Right atrium auricular region (tissue), 2 donors: Measurements from ENCODE around the gene SCN1B. TPM values are rescaled to one million over a fixed set of nuclear protein-coding genes. Genes with fewer than 3 reads are reported as not detected.
A peak's percentile ranks its signal among the peaks of the same experiment; 100 is the strongest.
"Not testable (repeated sequence)": the region's sequence is repeated elsewhere in the genome, so short reads cannot be mapped to it uniquely, and the experiment has no call there.

Source experiments
- DNase-seq: peaks from one replicate; pipeline ENCODE4 v3.0.0-alpha.2; 2019; ENCODE audit warnings: low spot score
- H3K27ac ChIP-seq, 2 donors: fragments of 200-600 bp; sonication (generic); 1 replicate in 1 of 2; 2 replicates in 1 of 2; pipeline ENCODE4 v1.5.1; 2016 to 2019
- H3K27me3 ChIP-seq, 2 donors: fragments of 200-600 bp; sonication (generic); one replicate each; pipeline versions ENCODE4 v1.5.1 to v1.6.0; 2017 to 2019
- H3K36me3 ChIP-seq: fragments of 200-600 bp; sonication (generic); one replicate; pipeline ENCODE4 v1.5.1; 2016
- H3K4me1 ChIP-seq, 2 donors: fragments of 200-600 bp; sonication (generic); one replicate each; pipeline versions ENCODE4 v1.5.1 to v1.6.0; 2017 to 2019
- H3K4me3 ChIP-seq, 2 donors: fragments of 200-600 bp; sonication (generic); 1 replicate in 1 of 2; 2 replicates in 1 of 2; pipeline ENCODE4 v1.5.1; 2017 to 2019; ENCODE audit warnings: mild to moderate bottlenecking in 1 of 2, moderate library complexity in 1 of 2
- H3K9me3 ChIP-seq, 2 donors: fragments of 200-600 bp; sonication (generic); one replicate each; pipeline ENCODE4 v1.5.1; 2019
- total RNA-seq, 2 donors: library from RNA; depleted of rRNA; stranded (reverse); fragments of >200 nt; gene quantifications; one replicate each; pipeline ENCODE4 v1.1.0, GENCODE V29; 2016
- TF ChIP-seq, protein P1 (sequence below), 2 donors: fragments of 200-600 bp; sonication (generic); IDR thresholded peaks; one replicate each; pipeline ENCODE4 v1.5.1; 2019; ENCODE audit warnings: antibody characterized with exemption in 2 of 2

SCN1B gene
- total RNA-seq, 2 donors from 2014 or later = 57.3 to 119 TPM

DNA sequence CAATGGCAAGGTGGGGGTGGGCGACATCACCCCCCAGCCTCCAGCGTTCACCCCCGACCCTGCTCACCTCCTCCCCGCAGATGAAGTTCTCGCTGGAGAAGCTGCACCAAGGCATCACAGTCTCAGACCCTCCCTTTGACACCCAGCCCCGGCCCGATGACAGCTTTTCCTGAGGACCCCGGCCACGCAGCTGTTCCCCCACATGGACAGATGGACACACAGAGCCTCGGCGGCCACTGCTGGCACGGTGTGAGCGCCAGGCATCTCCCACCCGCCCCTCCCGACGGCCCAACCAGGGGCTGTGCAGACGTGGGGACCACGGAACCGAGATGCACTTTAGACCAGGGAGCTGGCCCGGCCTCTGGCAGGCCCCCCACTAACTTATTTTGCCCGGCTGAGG is 4.3 kb upstream of the SCN1B start:
- DNase-seq = no peak
- H3K27ac ChIP-seq = no peak overlapping the region
- H3K4me3 ChIP-seq = no peak overlapping the region
- H3K9me3 ChIP-seq = no peaks in the 10 kb centered on the region
- peaks cover 0 to 7% of the 10 kb centered on the region in 2 donors for H3K4me1 ChIP-seq
- no peaks in the 10 kb centered on the region for H3K27me3 ChIP-seq
- TF ChIP-seq, protein P1, sequence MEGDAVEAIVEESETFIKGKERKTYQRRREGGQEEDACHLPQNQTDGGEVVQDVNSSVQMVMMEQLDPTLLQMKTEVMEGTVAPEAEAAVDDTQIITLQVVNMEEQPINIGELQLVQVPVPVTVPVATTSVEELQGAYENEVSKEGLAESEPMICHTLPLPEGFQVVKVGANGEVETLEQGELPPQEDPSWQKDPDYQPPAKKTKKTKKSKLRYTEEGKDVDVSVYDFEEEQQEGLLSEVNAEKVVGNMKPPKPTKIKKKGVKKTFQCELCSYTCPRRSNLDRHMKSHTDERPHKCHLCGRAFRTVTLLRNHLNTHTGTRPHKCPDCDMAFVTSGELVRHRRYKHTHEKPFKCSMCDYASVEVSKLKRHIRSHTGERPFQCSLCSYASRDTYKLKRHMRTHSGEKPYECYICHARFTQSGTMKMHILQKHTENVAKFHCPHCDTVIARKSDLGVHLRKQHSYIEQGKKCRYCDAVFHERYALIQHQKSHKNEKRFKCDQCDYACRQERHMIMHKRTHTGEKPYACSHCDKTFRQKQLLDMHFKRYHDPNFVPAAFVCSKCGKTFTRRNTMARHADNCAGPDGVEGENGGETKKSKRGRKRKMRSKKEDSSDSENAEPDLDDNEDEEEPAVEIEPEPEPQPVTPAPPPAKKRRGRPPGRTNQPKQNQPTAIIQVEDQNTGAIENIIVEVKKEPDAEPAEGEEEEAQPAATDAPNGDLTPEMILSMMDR (IDR thresholded peaks at IDR 0.05) = no peak
- H3K36me3 ChIP-seq = peaks cover 57% of the 10 kb centered on the region

DNA sequence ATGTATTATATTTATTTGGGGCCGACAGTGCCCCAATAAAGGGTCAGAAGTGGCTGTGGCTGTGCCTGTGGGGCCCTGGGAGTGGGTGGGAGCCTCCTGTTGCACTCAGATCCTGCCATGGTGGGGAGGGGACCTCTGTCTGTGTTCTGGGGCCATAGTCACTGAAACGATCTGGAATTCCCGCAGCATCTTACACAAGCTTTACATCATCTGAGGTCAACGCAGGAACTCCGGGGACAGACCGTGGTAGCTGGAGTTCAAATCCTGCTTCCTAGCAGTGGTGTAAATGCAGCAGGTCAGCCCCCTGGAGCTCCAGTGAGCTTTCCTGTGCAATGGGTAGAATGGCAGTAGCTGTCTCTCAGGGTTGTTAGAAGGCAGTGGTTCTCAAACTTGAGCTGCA is 3.9 kb upstream of the SCN1B start:
- H3K4me1 ChIP-seq = peaks cover 0 to 7% of the 10 kb centered on the region in 2 donors
- TF ChIP-seq, protein P1 (IDR thresholded peaks at IDR 0.05) = no peak
- no peak overlapping the region for H3K4me3 ChIP-seq
- no peak for DNase-seq
- H3K9me3 ChIP-seq = no peaks in the 10 kb centered on the region
- H3K27ac ChIP-seq = no peak overlapping the region
- no peaks in the 10 kb centered on the region for H3K27me3 ChIP-seq
- H3K36me3 ChIP-seq = peaks cover 53% of the 10 kb centered on the region

GRCh38 chr19:35027009-35027408 is 3.3 kb upstream of the SCN1B start:
- peaks cover 47% of the 10 kb centered on the region for H3K36me3 ChIP-seq
- DNase-seq = no peak
- H3K27me3 ChIP-seq = no peaks in the 10 kb centered on the region
- H3K9me3 ChIP-seq = no peaks in the 10 kb centered on the region
- H3K4me1 ChIP-seq = peaks cover 0 to 13% of the 10 kb centered on the region in 2 donors
- TF ChIP-seq, protein P1 (IDR thresholded peaks at IDR 0.05) = no peak
- H3K4me3 ChIP-seq = no peak overlapping the region
- H3K27ac ChIP-seq = no peak overlapping the region

GRCh38 chr19:35027851-35028599 is 2.2 kb upstream of the SCN1B start:
- no peaks in the 10 kb centered on the region for H3K27me3 ChIP-seq
- no peak for DNase-seq
- H3K9me3 ChIP-seq = no peaks in the 10 kb centered on the region
- TF ChIP-seq, protein P1 (IDR thresholded peaks at IDR 0.05) = no peak
- no peak overlapping the region for H3K4me3 ChIP-seq
- peaks cover 0 to 20% of the 10 kb centered on the region in 2 donors for H3K4me1 ChIP-seq
- H3K27ac ChIP-seq = peak overlapping the region; percentile 29 to 73
- peaks cover 37% of the 10 kb centered on the region for H3K36me3 ChIP-seq

GRCh38 chr19:35028600-35028885 is 1.7 kb upstream of the SCN1B start:
- H3K4me3 ChIP-seq, DNase-seq, H3K9me3 ChIP-seq, H3K27me3 ChIP-seq: not testable (repeated sequence)
- Histone ChIP-seq H3K4me1 (peaks cover 0 to 20% of the 10 kb centered on the region in 2 donors), H3K36me3 (peaks cover 35% of the 10 kb centered on the region), H3K27ac (peak overlapping the region; percentile 29 to 93)

GRCh38 chr19:35029275-35029736 is 964 bp upstream of the SCN1B start:
- H3K4me3 ChIP-seq = not testable (repeated sequence)
- H3K27ac ChIP-seq = peak overlapping the region; percentile 72 to 93

More at GRCh38 chr19:35029275-35029736, 964 bp upstream of the SCN1B start:
- not testable (repeated sequence) for H3K27me3 ChIP-seq, DNase-seq, H3K9me3 ChIP-seq
- Histone ChIP-seq H3K4me1 (peaks cover 0 to 20% of the 10 kb centered on the region in 2 donors), H3K36me3 (peaks cover 35% of the 10 kb centered on the region)
